GM18870 (cell line): ENCODE results near the gene IL21R.

Source experiments
- ATAC-seq: cut with Tn5 transposase; IDR thresholded peaks from one replicate; pipeline ENCODE4 v1.9.1; 2021; ENCODE audit warnings: moderate library complexity; ENCODE audit not compliant: unreplicated experiment

IL21R gene

GRCh38 chr16:27483624-27484023 is 81.7 kb downstream of the IL21R start:
- ATAC-seq: no peak

- no peak for ATAC-seq
These were observed 83.2 kb downstream of the IL21R start for GRCh38 chr16:27485126-27485525.

- no peak for ATAC-seq
These were observed 83.8 kb downstream of the IL21R start for GRCh38 chr16:27485811-27486210.

- no peak for ATAC-seq
These were observed 84.4 kb downstream of the IL21R start for GRCh38 chr16:27486344-27486743.

- ATAC-seq: no peak
These were observed 84.8 kb downstream of the IL21R start for GRCh38 chr16:27486760-27487159.

GRCh38 chr16:27489421-27489820 is 87.4 kb downstream of the IL21R start:
- no peak for ATAC-seq

- no peak for ATAC-seq
These were observed 87.9 kb downstream of the IL21R start for GRCh38 chr16:27489906-27490305.

GRCh38 chr16:27491894-27492587 is 90.1 kb downstream of the IL21R start:
- ATAC-seq: no peak

- ATAC-seq: no peak
These were observed 90.6 kb downstream of the IL21R start for GRCh38 chr16:27492588-27492979.

GRCh38 chr16:27495191-27495590 is 93.2 kb downstream of the IL21R start:
- no peak for ATAC-seq

- ATAC-seq: no peak
These were observed 96.3 kb downstream of the IL21R start for GRCh38 chr16:27498031-27498825.

- no peak for ATAC-seq
These were observed 97.1 kb downstream of the IL21R start for GRCh38 chr16:27498916-27499658.

GRCh38 chr16:27499659-27500055 is 97.7 kb downstream of the IL21R start:
- no peak for ATAC-seq

GRCh38 chr16:27500801-27501200 is 98.8 kb downstream of the IL21R start:
- no peak for ATAC-seq
